NCI-H748 (cell line): ENCODE results near the gene DNAAF5.

ENCODE experiments used
- DNase-seq: peaks from one replicate; lab custom pipeline; 2025; ENCODE audit not compliant: unreplicated experiment; lab: John Stamatoyannopoulos, UW

DNAAF5 gene

DNA sequence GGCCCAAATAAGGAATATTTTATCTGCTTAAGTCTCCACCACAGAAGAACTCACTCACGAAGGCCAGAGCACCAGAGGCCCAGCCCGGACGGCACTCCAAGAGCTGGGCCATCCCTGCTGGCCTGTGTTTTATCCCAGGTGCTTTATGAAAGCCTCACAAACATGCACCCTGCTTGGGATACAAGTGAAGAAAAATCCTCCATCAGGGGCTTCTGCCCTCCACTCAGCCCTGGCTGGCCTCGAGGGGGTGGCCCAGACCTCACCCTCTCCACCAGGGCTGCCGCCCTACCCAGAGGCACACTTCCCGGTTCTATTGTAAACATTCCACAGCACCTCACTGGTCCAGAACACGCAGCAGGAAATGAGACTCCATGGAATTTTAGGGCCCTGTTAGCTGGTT is 19.8 kb upstream of the DNAAF5 start:
- no peak for DNase-seq

DNA sequence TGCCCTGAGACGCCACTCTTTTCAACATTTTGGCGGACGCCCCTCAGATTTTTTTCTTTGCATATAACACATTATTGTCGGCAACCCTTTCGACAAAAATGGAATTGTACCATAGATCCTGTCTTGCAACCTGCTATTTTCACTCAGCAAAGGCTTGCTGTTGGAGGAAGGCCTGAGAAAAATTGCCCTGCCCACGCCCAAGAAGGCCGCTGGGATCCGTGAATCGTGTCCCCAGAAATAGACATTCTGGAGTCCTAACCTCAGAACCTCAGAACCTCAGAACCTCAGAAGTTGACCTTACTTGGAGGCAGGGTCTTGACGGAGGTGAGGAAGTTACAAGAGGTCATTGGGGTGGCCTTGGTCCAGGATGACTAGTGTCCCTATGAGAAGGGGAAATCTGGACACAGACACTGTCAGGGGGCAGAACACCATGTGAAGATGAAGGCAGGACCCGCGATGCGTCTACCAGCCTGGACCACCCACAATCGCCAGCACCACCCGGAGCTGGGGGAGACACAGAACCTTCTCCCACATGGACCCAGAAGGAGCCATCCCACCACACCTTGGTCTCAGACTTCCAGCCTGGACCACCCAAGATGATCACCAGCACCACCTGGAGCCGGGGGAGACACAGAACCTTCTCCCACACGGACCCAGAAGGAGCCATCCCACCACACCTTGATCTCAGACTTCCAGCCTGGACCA is 19.1 kb upstream of the DNAAF5 start:
- DNase-seq, result no peak

DNA sequence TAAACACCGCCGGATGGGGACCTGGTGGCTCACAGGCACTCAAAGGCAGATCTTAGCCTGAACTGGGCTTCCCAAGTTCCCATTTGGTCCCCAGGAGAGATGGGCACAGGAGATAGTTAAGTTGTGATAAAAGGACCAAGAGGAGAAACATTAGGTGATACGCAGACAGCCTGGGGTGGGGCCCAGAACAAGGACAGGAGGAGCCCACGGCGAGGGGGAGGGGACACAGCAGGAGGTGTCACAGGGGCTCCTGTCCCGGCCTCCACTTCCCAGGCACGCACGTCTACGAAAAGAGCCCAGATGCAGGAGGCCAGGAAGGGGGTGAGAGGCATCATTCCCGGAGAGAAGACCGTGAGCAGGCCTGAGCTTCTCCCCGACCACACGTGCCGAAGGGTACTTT is 16.3 kb upstream of the DNAAF5 start:
- no peak for DNase-seq

DNA sequence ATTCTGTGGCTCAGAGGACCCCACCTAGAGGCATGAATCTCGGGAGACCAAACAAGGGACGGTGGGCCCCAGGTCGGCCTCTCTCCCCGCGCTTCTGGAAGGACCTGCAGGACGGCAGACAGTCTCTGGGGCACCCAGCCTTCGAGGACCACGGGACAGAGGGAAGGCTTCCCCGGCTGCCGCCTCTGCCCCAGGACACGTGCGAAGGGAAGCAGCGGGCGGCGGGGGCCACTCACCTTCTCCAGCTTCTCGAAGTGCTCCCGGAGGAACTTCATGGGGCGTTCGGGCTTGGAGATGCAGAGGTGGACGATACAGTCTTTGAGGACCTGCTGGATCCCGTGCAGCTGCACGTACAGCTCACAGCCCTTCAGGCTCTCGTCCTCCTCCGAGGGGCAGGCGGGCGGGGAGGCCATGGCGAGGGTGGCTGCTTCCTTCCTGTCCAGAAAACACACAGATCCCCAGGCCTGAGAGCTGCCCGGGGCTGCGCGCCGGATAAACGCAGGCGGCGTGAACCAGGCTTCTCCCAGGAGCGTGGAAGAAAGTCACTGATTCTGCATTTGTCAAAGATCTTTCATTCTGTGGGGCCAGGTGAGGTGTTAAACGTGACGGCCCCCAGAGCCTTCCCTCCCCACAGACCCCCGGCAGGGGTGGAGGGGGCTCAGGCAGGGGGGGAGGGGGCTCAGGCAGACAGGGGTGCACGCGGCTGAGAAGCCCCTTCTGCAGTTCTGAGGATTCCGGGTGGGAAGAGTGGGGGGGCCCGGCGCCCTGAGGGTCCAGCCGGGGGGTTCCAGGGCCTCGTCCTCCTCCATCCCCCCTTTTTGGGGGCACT is 15.2 kb upstream of the DNAAF5 start:
- peak; percentile 8 for DNase-seq

DNA sequence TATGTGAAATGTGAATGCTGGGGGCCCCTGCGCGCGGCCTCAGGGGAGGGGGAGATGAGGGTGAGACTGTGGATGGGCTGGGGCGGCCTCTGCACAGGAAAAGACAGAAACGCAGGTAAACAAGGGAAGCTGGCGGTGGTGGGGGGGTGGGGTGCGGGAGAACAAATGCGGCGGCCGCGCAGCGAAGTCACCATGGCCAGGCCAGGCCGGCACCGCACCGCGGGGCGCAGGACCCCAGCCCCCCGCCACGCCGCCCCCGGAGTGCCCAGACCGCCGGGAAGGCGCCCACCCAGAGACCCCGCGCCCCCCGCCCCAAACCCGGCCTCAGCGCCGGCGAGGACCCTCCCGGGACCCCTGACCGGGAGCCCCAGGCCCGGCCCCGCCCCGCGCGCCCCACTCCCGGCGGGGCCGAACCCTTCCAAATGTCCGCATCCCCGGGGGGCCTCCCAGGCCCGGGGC is 14.5 kb upstream of the DNAAF5 start:
- DNase-seq, result peak; percentile 9

DNA sequence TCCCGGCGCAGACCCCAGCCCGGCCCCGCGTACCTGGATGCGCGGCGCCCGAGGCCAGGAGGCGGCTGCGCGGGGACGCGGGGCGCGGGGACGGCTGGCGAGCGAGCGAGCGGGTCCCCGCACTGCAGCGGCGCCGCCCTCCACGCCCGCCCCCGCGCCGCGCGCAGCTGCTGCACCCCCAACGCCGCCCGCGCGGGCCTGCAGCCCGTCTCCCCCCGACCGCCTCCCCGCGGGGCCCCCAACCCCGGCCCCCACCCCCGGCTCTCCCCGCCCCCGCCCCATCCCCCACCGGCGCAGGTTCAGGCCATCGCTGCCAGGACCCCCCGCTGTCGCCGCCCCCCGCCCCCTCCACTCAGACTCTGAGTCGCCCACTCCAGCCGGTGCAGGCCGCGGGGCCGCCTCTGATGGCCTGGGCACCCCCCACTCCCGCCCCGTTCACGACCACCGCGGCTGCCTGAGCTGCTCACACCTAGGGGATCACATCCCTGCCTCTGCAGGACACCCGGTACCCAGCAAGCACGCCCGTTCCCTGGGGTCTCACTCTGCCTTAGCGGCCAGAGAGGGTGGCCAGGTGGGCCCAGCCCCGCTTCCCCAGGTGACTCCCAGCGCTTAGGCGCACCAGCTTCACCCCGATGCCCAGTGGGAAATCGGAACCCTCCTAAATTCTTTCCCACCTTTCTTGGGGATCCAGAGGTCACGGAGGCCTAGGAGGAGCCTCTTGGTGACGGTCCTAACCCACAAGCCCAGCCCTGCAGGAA is 13.9 kb upstream of the DNAAF5 start:
- DNase-seq, result peak; percentile 20

DNA sequence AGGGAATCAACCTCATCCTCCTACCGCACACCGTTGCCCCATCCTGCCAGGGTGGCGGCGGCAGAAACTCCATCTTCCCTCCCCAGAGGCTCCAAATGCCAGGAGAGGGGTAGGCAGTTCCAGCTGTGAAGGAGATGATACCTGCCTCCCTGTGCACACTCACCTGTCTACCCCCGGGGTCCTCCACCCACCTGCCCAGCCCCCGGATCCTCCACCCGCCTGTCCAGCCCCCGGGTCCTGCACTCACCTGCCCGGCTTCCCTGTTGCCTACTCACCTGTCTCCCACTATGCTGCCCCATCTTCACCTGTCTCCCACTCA is 13.4 kb upstream of the DNAAF5 start:
- DNase-seq, result no peak

DNA sequence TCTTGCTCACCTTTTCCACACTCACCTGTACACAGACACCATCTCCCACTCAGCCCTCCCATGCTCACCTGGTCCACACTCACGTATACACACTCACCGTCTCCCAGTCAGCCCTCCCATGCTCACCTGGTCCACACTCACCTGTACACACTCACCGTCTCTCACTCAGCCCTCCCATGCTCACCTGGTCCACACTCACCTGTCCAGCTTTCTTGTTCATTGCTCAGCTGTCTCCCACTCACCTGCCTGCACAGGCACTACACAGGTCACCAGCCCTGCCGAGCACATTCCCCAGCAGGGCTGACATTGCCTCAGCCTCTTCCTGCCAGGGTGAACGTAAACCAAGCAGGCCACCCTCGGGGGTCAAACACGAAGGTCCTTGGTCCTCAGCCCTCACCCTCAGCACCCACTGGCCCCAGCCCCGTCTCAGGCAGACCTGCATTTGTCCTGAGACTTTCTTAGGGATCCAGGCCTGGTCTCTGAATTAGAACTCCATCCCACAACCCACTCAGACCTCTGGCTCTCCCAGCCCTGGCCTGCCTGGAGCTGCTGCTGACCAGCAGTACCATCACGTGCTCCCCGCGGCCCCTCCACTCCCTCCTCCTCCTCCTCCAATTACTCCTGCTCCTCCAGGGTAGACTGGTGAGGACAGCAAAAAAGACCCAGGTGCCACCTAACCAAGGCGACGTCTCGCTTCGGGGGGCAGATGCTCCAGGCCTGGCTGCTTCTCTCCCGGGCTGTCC is 12.8 kb upstream of the DNAAF5 start:
- no peak for DNase-seq

DNA sequence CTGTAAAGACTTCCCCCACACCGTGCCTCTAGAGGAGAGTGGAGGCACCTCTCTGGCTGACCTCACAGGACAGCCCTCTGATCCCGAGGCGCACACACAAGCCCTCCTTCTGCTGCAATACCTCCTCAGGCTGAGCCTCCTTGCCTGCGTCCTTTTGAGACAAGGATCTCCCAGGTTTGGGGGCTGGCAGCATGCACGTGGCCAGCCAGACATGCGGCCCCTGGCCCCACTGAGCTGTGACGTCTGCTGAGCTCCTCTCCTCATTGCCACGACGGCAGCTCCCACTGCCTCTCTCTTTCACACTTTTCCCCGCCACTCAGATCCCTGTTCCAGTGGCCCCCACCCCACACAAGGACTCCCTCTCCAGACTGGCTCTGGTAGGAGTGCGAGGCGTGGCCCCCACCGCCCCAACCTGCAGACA is 12.2 kb upstream of the DNAAF5 start:
- DNase-seq, result no peak

DNA sequence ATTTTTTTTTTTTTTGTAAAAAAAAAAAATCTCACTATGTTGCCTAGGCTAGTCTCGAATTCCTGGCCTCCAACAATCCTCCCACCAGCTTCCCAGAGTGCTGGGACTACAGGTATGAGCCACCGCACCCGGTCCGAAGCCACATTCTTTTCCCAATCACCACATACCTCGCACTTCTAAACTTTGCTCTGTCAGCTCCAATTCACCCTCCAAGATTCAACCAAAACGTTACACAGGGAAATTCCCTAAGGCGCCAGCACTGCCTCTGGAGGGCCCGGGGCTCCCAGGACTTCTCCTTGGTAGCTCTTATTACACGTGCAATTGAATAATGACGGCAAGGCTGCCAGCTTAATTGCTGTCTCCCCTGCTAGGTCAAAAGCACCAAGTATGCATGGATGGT is 10.3 kb upstream of the DNAAF5 start:
- peak; percentile 8 for DNase-seq

DNA sequence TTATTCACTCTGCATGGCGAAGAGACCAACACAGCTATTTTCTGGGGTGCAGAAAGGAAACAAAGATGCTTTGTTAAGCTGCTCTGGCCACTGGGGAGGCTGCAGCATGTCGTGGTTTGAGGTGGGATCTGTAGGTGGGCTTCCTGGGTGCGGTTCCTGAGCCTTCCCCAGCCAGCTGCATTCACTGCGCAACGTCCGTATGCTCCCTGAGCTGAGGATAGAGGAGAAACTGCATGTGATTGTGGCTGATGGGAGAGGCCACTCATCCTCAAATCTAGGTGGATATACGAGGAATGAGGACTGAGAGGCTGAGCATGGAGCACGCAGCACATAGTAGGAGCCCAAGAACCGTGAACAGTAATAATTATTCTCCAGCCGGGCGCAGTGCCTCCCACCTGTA is 9.9 kb upstream of the DNAAF5 start:
- DNase-seq, result no peak

DNA sequence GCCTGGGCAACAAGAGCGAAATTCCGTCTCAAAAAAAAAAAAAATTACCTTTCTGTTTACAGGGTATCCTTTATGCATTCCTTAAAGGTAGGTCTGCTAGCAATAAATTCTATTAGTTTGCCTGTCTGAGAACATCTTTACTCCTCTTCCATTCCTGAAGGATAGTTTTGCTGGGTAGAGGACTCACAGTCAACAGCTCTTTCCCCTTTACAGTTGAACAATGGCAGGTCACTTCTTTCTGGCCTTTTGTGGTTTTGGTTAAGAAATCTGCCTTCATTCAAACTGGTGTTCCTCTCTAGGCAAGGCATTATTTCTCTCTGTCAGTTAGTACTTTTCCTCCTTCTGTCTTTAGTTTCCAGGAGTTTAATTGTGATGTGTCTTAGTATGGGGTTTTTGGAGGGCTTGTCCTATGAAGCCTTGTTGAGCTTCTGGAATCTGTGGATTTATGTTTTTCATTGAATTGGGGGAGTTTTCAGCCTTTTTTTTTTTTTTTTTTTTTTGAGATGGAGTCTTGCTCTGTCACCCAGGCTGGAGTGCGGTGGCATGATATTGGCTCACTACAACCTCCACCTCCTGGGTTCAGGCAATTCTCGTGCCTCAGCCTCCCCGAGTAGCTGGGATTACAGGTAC is 4.8 kb upstream of the DNAAF5 start:
- DNase-seq, result no peak

DNA sequence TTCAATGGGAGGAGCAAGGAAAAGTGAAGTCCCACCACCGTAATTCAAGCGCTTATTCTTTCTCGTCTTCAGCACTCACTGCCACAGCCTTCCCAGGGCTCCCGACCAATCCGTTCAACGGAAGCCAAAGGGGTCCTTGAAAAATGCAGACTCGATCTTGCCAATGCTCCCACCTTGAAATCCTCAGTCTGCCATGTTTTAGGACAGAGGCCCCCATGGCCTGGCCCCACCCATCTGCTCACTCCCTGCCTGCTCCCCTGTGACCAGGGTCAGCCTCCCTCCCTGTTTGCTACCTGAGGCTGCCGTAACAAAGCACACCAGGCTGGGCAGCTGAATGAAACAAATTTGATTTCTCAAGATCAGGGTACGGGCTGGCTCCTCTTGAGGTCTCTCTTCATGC is 3.0 kb upstream of the DNAAF5 start:
- no peak for DNase-seq

DNA sequence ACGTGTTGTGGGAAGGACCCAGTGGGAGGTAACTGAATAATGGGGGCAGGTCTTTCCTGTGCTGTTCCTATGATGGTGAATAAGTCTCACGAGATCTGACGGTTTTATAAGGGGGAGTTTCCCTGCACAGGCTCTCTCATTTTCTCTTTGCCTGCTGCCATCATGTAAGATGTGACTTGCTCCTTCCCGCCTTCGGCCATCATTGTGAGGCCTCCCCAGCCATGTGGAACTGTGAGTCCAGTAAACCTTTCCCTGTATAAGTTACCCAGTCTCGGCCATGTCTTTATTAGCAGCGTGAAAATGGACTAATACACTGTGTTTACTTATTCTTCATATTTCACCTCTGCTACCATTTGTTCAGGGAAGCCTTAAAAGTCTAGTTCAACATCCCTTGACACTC is 2.2 kb upstream of the DNAAF5 start:
- no peak for DNase-seq

DNA sequence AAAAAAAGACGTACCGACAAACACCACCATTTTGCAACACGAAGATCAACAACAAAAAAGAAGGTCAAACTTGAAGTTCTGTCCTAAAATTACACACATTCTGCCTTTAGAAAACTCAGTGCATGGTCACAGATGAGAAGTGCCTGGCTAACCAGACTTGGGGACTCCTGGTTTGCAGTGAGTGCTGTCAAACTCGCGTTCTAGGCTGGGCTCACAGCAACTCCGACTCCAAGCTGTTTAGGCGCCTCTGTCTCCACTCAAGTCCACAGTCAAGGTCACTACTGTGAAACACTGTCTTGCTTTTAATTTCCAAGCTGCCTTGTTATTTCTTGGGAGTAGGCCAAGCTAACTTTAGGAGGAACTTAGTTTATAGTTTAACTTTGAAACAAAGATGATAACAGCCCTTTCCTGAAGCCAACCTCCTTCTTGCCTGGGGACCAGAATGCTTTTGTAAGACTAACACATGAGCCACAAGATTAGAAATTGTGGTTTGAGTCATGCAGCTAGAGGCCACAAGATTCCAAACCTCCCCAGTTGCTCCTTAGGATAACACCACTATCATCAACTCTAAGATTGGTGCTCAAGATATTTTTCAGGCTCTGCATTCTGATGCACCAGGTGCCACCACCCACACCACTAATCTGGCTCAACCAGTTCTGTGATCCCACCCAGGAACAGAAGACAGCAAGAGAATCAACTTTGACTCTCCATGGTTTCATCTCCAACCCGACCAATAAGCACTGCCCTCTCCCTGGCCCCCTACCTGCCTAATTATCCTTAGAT is 1.1 kb upstream of the DNAAF5 start:
- no peak for DNase-seq

DNA sequence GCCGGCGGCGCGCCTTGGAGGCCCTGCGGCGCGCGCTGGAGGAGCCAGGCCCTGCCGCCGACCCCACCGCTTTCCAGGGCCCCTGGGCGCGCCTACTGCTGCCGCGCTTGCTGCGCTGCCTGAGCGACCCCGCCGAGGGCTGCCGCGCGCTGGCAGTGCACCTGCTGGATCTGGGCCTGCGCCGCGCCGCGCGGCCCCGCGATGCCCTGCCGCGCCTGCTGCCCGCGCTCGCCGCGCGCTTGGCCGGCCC is 280 bp downstream of the DNAAF5 start:
- peak; percentile 72 for DNase-seq

DNA sequence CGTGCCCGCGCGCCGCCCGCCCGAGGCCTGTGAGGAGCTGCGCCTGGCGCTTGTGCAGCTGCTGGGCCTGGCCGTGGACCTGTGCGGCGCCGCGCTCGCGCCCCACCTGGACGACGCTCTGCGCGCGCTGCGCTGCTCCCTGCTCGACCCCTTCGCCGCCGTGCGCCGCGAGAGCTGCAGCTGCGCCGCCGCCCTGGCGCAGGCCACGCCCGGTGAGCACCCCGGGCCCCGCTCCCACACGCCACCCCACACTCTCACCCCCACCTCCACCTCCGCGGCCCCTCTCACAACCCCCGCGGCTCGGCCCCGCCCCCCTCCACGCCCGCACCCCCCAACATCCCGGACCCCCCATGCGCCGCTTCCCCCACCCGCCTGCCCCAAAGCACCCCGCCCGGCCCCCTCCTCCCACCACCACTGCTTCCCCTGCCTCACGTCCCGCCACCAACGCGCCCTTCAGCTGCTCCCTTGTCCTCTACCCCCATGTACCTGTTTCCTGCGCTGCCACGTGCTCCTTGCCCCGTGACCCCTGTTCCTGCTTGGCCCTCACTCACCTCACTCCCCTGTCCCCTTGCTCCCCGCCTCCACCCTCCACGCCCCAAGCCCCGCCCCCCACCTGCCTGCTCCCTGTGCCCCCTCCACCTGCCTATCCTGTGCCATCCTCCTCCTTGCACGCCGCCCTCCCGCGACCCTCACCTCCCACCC is 756 bp downstream of the DNAAF5 start, which contains the start of gene PRKAR1B:
Gene PRKAR1B, minus strand, starts transcription at position 178 of the 702 bp plus-strand sequence. CDS start 15,776 bp downstream, outside the sequence.
- DNase-seq, result peak; percentile 72

DNA sequence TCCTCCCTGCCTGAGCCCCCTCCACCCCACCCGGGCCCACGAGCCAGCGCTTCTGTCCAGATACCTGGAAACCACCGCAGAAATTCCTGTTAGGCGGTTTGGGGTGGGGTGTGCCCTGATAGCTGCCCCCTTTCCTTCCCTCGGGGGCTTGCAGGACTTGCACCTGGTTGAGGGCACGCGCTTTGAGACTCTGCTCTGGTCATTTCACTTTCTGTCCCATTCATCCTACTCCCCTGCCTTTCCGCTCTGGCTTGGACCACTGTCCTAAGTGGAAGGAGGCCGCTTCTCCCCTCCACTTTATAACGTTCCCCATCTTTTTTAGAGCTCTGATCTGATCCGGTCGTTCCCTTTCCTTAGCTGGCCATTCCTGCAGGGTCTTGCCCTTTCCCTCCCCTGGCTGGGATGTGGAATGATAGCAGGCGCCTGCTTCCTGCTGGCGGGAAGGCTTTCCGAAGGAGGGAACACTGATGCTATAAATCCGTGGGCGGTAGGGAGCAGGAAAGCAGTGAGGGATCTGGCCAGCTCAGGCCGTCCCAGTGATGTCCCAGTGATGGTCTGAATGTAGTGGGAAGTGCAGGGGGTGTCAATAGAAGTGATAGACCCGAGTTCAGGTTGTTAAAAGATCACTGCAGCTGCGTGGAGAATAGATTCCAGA is 1.4 kb downstream of the DNAAF5 start:
- DNase-seq, result no peak

DNA sequence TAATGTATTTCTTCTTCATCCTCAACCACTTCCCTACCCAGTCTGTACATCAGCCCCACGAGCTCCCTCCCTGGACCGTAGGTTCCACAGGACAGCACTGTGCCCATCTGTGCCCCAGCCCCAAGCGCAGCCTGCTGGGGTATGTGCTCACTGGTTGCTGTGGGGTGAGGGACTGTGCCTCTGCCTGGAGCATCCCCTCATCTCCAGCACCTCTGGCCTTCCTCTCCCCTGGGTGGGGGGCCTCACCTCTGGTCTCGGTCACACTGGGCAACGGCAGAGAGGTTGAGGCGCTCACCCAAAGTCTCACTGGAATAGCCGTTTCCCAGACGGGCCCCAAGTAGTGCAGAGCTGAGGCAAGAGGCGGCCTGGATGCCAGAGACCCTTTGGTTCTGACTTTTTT is 2.1 kb downstream of the DNAAF5 start:
- no peak for DNase-seq
